H1 (cell line): ENCODE measurements around the gene SLC1A4. TPM values are rescaled to one million over a fixed set of nuclear protein-coding genes. Genes with fewer than 3 reads are reported as not detected.
A peak's percentile ranks its signal among the peaks of the same experiment; 100 is the strongest.

Experiments
- CTCF ChIA-PET: fragments of 300-600 bp; sonication (Branson Sonifier 250); formaldehyde crosslinking; loops from one replicate; lab custom pipeline; 2021; ENCODE audit not compliant: partially characterized antibody; lab: Charles Lee
- POLR2A ChIA-PET: fragments of 300-600 bp; sonication (Branson Sonifier 250); formaldehyde crosslinking; loops from one replicate; lab custom pipeline; 2021; ENCODE audit warnings: inconsistent platforms; ENCODE audit not compliant: partially characterized antibody; lab: Charles Lee
- DNase-seq, 2 experiments: peaks; one replicate each; pipeline versions ENCODE4 v3.0.0 to v3.0.0-alpha.2; 2010 to 2022; ENCODE audit warnings: low spot score in 2 of 2, low read depth in 1 of 2, mixed read lengths in 1 of 2
- FAIRE-seq: peaks from 2 replicates; lab custom pipeline; 2011; peaks lifted over from hg19 to GRCh38; lab: Jason Lieb, UNC
- H2AFZ ChIP-seq: 2 replicates; pipeline ENCODE4 v1.8.1; 2012; ENCODE audit warnings: low read length, inconsistent platforms
- H2AK5ac ChIP-seq: 2 replicates; pipeline ENCODE4 v1.6.1; 2013; ENCODE audit warnings: low read depth, low read length
- H2BK120ac ChIP-seq: replicated peaks from 2 replicates; pipeline ENCODE3; 2013; ENCODE audit warnings: low read depth, low read length, inconsistent platforms
- H2BK12ac ChIP-seq: 2 replicates; pipeline ENCODE4 v1.6.1; 2013; ENCODE audit warnings: low read depth, low read length
- H2BK15ac ChIP-seq: 2 replicates; pipeline ENCODE4 v1.6.1; 2013; ENCODE audit warnings: low read length
- H2BK20ac ChIP-seq: 2 replicates; pipeline ENCODE4 v1.6.1; 2013; ENCODE audit warnings: low read length
- H2BK5ac ChIP-seq: 2 replicates; pipeline ENCODE4 v1.6.1; 2013; ENCODE audit warnings: low read depth, low read length
- H3K14ac ChIP-seq: 2 replicates; pipeline ENCODE4 v1.6.1; 2013; ENCODE audit warnings: inconsistent platforms; ENCODE audit not compliant: insufficient read length
- H3K18ac ChIP-seq: 2 replicates; pipeline ENCODE4 v1.6.1; 2013; ENCODE audit warnings: low read length; ENCODE audit errors: extremely low read depth
- H3K23ac ChIP-seq: 2 replicates; pipeline ENCODE4 v1.6.1; 2013; ENCODE audit warnings: inconsistent platforms; ENCODE audit not compliant: insufficient read length
- H3K23me2 ChIP-seq: 2 replicates; pipeline ENCODE4 v1.6.1; 2013; ENCODE audit warnings: low read depth, low read length
- H3K27ac ChIP-seq: 2 replicates; pipeline ENCODE4 v1.6.1; 2011; ENCODE audit warnings: low read depth, low read length, inconsistent platforms
- H3K27me3 ChIP-seq, 4 experiments: replicated peaks in 1 of 4; 1 replicate in 1 of 4; 2 replicates in 3 of 4; pipeline versions ENCODE4 v1.6.1 to v1.8.1; 2011 to 2013; ENCODE audit warnings: low read length in 3 of 4, mild to moderate bottlenecking in 3 of 4, inconsistent platforms in 2 of 4, mixed read lengths in 2 of 4, moderate library complexity in 1 of 4; ENCODE audit not compliant: control insufficient read depth in 3 of 4, insufficient read depth in 3 of 4; ENCODE audit errors: extremely low read depth in 1 of 4
- H3K36me3 ChIP-seq, 4 experiments: 2 replicates each; pipeline versions ENCODE4 v1.6.1 to v1.8.1; 2011 to 2013; ENCODE audit warnings: mild to moderate bottlenecking in 4 of 4, low read length in 3 of 4, moderate library complexity in 2 of 4, control low read depth in 1 of 4, inconsistent platforms in 1 of 4; ENCODE audit not compliant: insufficient read depth in 4 of 4, control insufficient read depth in 2 of 4
- H3K4ac ChIP-seq: replicated peaks from 2 replicates; pipeline ENCODE3; 2013; ENCODE audit warnings: low read length, low read depth, mixed read lengths, inconsistent platforms; ENCODE audit not compliant: insufficient read length
- H3K4me1 ChIP-seq, 4 experiments: replicated peaks in 1 of 4; 1 replicate in 1 of 4; 2 replicates in 3 of 4; pipeline versions ENCODE4 v1.6.1 to v1.8.1; 2011 to 2013; ENCODE audit warnings: low read length in 3 of 4, inconsistent platforms in 2 of 4, mixed read lengths in 1 of 4; ENCODE audit not compliant: insufficient read depth in 4 of 4, control insufficient read depth in 3 of 4
- H3K4me2 ChIP-seq, 2 experiments: 2 replicates each; pipeline versions ENCODE4 v1.6.1 to v1.8.1; 2011 to 2013; ENCODE audit warnings: low read depth in 2 of 2, low read length in 2 of 2, control low read depth in 1 of 2, inconsistent platforms in 1 of 2, mild to moderate bottlenecking in 1 of 2; ENCODE audit not compliant: insufficient read depth in 1 of 2
- H3K4me3 ChIP-seq, 4 experiments: fragments of 200-600, 300-600 bp in 1 of 4; sonication (generic), shearing (Covaris generic), sonication (Bioruptor Twin) in 1 of 4; 2 replicates each; pipeline versions ENCODE4 v1.5.1 to v1.8.1; 2011 to 2016; ENCODE audit warnings: low read length in 4 of 4, low read depth in 3 of 4, control low read depth in 2 of 4, inconsistent platforms in 2 of 4, mild to moderate bottlenecking in 2 of 4, mixed read lengths in 1 of 4, moderate library complexity in 1 of 4; ENCODE audit not compliant: insufficient read depth in 2 of 4; ENCODE audit errors: extremely low read depth in 1 of 4
- H3K56ac ChIP-seq: replicated peaks from 2 replicates; pipeline ENCODE3; 2013; ENCODE audit warnings: low read depth, mild to moderate bottlenecking, mixed read lengths, low read length, inconsistent platforms; ENCODE audit not compliant: insufficient read length
- H3K79me1 ChIP-seq: 2 replicates; pipeline ENCODE4 v1.6.1; 2013; ENCODE audit warnings: low read depth, low read length, control low read depth
- H3K79me2 ChIP-seq, 2 experiments: 2 replicates each; pipeline versions ENCODE4 v1.6.1 to v1.8.1; 2012 to 2013; ENCODE audit warnings: low read length in 2 of 2, mild to moderate bottlenecking in 2 of 2, inconsistent platforms in 1 of 2; ENCODE audit not compliant: insufficient read depth in 2 of 2, control insufficient read depth in 1 of 2
- H3K9ac ChIP-seq, 4 experiments: replicated peaks in 1 of 4; 1 replicate in 1 of 4; 2 replicates in 3 of 4; pipeline versions ENCODE4 v1.6.1 to v1.8.1; 2011 to 2013; ENCODE audit warnings: low read depth in 3 of 4, low read length in 3 of 4, control low read depth in 2 of 4, mild to moderate bottlenecking in 2 of 4, moderate library complexity in 2 of 4, inconsistent platforms in 1 of 4; ENCODE audit errors: extremely low read depth in 1 of 4
- H3K9me3 ChIP-seq, 2 experiments: 2 replicates each; pipeline versions ENCODE4 v1.6.1 to v1.8.1; 2012 to 2013; ENCODE audit warnings: mild to moderate bottlenecking in 2 of 2, moderate library complexity in 2 of 2, control low read depth in 1 of 2, inconsistent platforms in 1 of 2, low read depth in 1 of 2, low read length in 1 of 2, mixed read lengths in 1 of 2; ENCODE audit not compliant: insufficient read depth in 2 of 2
- H4K20me1 ChIP-seq, 2 experiments: replicated peaks in 1 of 2; 2 replicates each; pipeline versions ENCODE3 to v1.8.1; 2011 to 2013; ENCODE audit warnings: inconsistent platforms in 2 of 2, low read length in 2 of 2, mild to moderate bottlenecking in 1 of 2; ENCODE audit not compliant: insufficient read depth in 2 of 2, control insufficient read depth in 1 of 2
- H4K5ac ChIP-seq: 2 replicates; pipeline ENCODE4 v1.6.1; 2013; ENCODE audit warnings: low read length, low read depth, mixed read lengths, inconsistent platforms; ENCODE audit not compliant: insufficient read length
- H4K8ac ChIP-seq: 2 replicates; pipeline ENCODE4 v1.8.0; 2013; ENCODE audit warnings: mild to moderate bottlenecking, moderate library complexity, low read length, inconsistent platforms; ENCODE audit not compliant: insufficient read depth; ENCODE audit errors: extremely low read depth
- H4K91ac ChIP-seq: replicated peaks from 2 replicates; pipeline ENCODE3; 2013; ENCODE audit warnings: low read length, mixed read lengths, inconsistent platforms; ENCODE audit not compliant: insufficient read length
- CBX5 ChIP-seq: fragments of 300-800, 300-1000 bp; sonication (generic); IDR thresholded peaks from 2 replicates; pipeline ENCODE4 v1.7.1; 2016; ENCODE audit warnings: antibody characterized with exemption, low read length, low read depth
- RNF2 ChIP-seq: fragments of 200-900, 300-1000 bp; sonication (generic); IDR thresholded peaks from 2 replicates; pipeline ENCODE4 v1.7.1; 2016; ENCODE audit warnings: borderline replicate concordance, low read depth, mild to moderate bottlenecking, antibody characterized with exemption, low read length; ENCODE audit not compliant: poor library complexity, severe bottlenecking; ENCODE audit errors: missing control alignments
- WGBS, 2 experiments: shearing (Covaris generic) in 1 of 2; methylation state at CpG; one replicate each; pipeline versions ENCODE4 v1.1.6 to v1.1.7; 2013 to 2015; ENCODE audit warnings: low lambda C conversion rate in 2 of 2, mixed read lengths in 2 of 2, inconsistent platforms in 1 of 2, low coverage in 1 of 2, missing lambda C conversion rate in 1 of 2; ENCODE audit not compliant: insufficient replicate concordance in 2 of 2, insufficient coverage in 1 of 2, insufficient read length in 1 of 2; ENCODE audit errors: extremely low coverage in 1 of 2, missing lambda C conversion rate in 1 of 2; 5-methylcytosine and 5-hydroxymethylcytosine counted together
- polyA plus RNA-seq, 7 experiments: library from polyadenylated mRNA; depleted of rRNA in 3 of 7; stranded (reverse) in 5 of 7; unstranded in 2 of 7; fragments of >200 nt in 5 of 7; fragments of 200-250 nt in 2 of 7; gene quantifications; 1 replicate in 5 of 7; 2 replicates in 1 of 7; 4 replicates in 1 of 7; pipeline versions ENCODE4 v1.2.1 to v1.2.3, GENCODE V29; 2011 to 2013; ENCODE audit warnings: missing spikeins in 2 of 7, mixed read lengths in 2 of 7
- total RNA-seq: library from RNA; stranded (reverse); fragmentation: NEBNext Ultra II Directional; extraction: Animal tissue kit (Norgen Biotek cat#: 25700); gene quantifications from 2 replicates; pipeline ENCODE4 v1.2.1, GENCODE V29; 2021

Gene SLC1A4
- total and polyA plus RNA-seq, 2 of the 8 experiments (the other 6 are each of a cell fraction or from before 2014, with no cell fraction given): 0.44 to 0.86 TPM

DNA sequence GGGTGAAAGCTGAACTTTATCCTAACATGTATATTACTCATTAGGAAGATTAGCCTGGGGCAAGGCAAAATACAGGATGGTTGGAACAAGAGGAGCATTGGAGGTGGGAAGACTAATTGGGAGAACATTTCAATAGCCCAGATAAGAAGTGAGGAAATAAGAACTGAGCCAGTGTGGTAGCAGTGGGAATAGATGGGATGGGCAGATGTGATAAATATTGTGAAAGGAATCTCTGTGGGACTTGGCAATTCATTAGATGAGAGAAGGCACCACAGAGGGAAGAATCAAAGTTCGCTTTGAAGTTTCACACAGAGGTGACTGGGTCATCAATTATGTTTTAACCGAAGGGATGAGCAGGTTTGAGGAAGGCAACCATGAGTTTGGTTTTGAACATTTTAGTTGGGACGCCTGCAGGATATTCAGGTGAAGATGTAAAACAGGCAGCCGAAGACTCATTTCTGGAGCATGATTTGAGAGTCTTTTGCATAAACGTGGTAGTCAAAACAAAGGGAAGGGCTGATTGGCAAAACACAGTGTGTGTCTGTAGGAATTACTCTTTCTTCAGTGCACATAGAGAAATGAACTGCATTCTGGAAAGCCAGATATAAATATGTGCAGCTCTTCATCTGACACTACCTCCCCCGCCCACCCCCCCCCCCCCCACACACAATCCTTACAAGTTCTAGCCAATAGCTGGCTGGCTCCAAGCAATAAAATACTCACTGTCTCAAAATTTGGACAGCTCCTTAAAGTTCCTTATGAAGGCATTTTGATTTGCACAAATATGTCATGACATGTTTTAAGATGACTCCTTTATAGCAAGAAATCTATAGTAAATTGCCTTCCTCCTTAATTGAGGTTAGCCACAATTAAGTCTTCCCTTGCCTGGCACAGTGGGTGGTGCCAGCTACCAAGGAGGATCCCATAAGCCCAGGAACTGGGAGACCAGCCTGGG lies 1.9 kb upstream of the SLC1A4 start:
- no peak overlapping the region for H3K23ac ChIP-seq
- H2AK5ac ChIP-seq: no peak overlapping the region
- H4K5ac ChIP-seq: no peak overlapping the region
- H3K18ac ChIP-seq: no peak overlapping the region
- H3K9ac ChIP-seq: no peak overlapping the region
- H2AFZ ChIP-seq: no peak overlapping the region
- POLR2A ChIA-PET: interaction anchor here (0.6 to 1.4 kb wide), 3 partner anchors 10 to 64 kb away, joined by 3 read pairs; no protein-coding TSS in a partner anchor
- no peak overlapping the region for H3K56ac ChIP-seq
- H3K4ac ChIP-seq: no peak overlapping the region
- H3K79me1 ChIP-seq: no peaks in the 10 kb centered on the region
- no peak overlapping the region for H4K8ac ChIP-seq
- no peaks in the 10 kb centered on the region for H3K9me3 ChIP-seq
- no peak overlapping the region for H2BK20ac ChIP-seq
- no peak overlapping the region for H2BK5ac ChIP-seq
- H3K79me2 ChIP-seq: no peaks in the 10 kb centered on the region
- TF ChIP-seq CBX5 (no peak), RNF2 (peak; percentile 6)
- TF ChIP-seq, all 59 proteins: peak for 1
- Histone ChIP-seq H3K4me3 (no peak overlapping the region), H2BK120ac (no peak overlapping the region), H3K36me3 (peaks cover 0 to 4% (median 0%) of the 10 kb centered on the region in 4 experiments; a peak in 1 of 8 replicates), H3K27me3 (peaks cover 27 to 59% (median 47%) of the 10 kb centered on the region in 4 experiments), H2BK15ac (no peak overlapping the region), H4K20me1 (peaks cover 0 to 11% of the 10 kb centered on the region in 2 experiments), H3K4me1 (peaks cover 0 to 7% (median 5%) of the 10 kb centered on the region in 4 experiments; a peak in 5 of 7 replicates), H4K91ac (no peak overlapping the region), H3K23me2 (peaks cover 12% of the 10 kb centered on the region; the same call in 1 of the 2 replicates), H3K27ac (no peak overlapping the region), H3K4me2 (peak overlapping the region in 1 of 2 experiments; percentile 68; a peak in 1 of 4 replicates), H3K14ac (no peak overlapping the region), H2BK12ac (no peak overlapping the region)
- DNase-seq (no peak), FAIRE-seq (no peak)
- 87% methylated on average over 6 of the region's 6 CpGs; no CpG with 5 or more reads in 1 of the 2 experiments for WGBS, 2 experiments
- CTCF ChIA-PET: interaction anchor here (0.7 to 1.4 kb wide), 2 partner anchors 8 to 15 kb away, joined by 3 to 5 read pairs; no protein-coding TSS in a partner anchor
